GM23338 (cell line): Measurements from ENCODE around the gene TRPM1. TPM values are rescaled to one million over a fixed set of nuclear protein-coding genes. Genes with fewer than 3 reads are reported as not detected.

Source experiments
- ATAC-seq: fragments of 200-7000 bp; cut with Tn5 transposase; 3 replicates; pipeline ENCODE4 v1.9.1; 2020
- DNase-seq: peaks from one replicate; pipeline ENCODE4 v3.0.0-alpha.2; 2015; ENCODE audit warnings: low spot score
- H2AFZ ChIP-seq: fragments of 200-600 bp; sonication (generic); 2 replicates; pipeline ENCODE4 v1.8.0; 2016; ENCODE audit warnings: antibody characterized with exemption, mild to moderate bottlenecking, moderate library complexity
- H3F3A ChIP-seq: fragments of 200-600 bp; sonication (generic); replicated peaks from 2 replicates; pipeline ENCODE4 v1.8.0; 2017; ENCODE audit warnings: antibody characterized with exemption, mixed run types, low read depth
- H3K27ac ChIP-seq: fragments of 200-600 bp; sonication (generic); 2 replicates; pipeline ENCODE4 v1.6.1; 2016; ENCODE audit warnings: low read depth
- H3K27me3 ChIP-seq: fragments of 200-600 bp; sonication (generic); 2 replicates; pipeline ENCODE4 v1.8.0; 2016; ENCODE audit warnings: mild to moderate bottlenecking, mixed run types, moderate library complexity; ENCODE audit not compliant: insufficient read depth
- H3K36me3 ChIP-seq: fragments of 200-600 bp; sonication (generic); 2 replicates; pipeline ENCODE4 v1.8.0; 2016; ENCODE audit warnings: mild to moderate bottlenecking; ENCODE audit not compliant: insufficient read depth
- H3K4me1 ChIP-seq: fragments of 200-600 bp; sonication (generic); 2 replicates; pipeline ENCODE4 v1.8.0; 2016; ENCODE audit warnings: mild to moderate bottlenecking, moderate library complexity; ENCODE audit not compliant: insufficient read depth
- H3K4me2 ChIP-seq: fragments of 200-600 bp; sonication (generic); 2 replicates; pipeline ENCODE4 v1.7.1; 2017; ENCODE audit warnings: mixed run types
- H3K4me3 ChIP-seq: fragments of 200-600 bp; sonication (generic); 2 replicates; pipeline ENCODE4 v1.6.1; 2016; ENCODE audit warnings: mixed run types
- H3K79me2 ChIP-seq: fragments of 200-600 bp; sonication (generic); replicated peaks from 2 replicates; pipeline ENCODE4 v1.8.0; 2017; ENCODE audit warnings: mild to moderate bottlenecking; ENCODE audit not compliant: insufficient read depth
- H3K9me2 ChIP-seq: fragments of 200-600 bp; sonication (generic); 2 replicates; pipeline ENCODE4 v1.8.0; 2017; ENCODE audit not compliant: insufficient read depth
- H4K20me1 ChIP-seq: fragments of 200-600 bp; sonication (generic); replicated peaks from 2 replicates; pipeline ENCODE4 v1.8.0; 2017; ENCODE audit warnings: mild to moderate bottlenecking; ENCODE audit not compliant: insufficient read depth
- H3K27ac Mint-ChIP-seq: 2 replicates; pipeline ENCODE4 v1.8.0; 2020; ENCODE audit warnings: inconsistent platforms, mild to moderate bottlenecking, moderate library complexity, mixed read lengths
- H3K27me3 Mint-ChIP-seq: 3 replicates; pipeline ENCODE4 v1.8.0; 2022; ENCODE audit warnings: low read depth, mild to moderate bottlenecking, moderate library complexity, mixed read lengths, inconsistent platforms; ENCODE audit not compliant: insufficient read depth, poor library complexity
- H3K36me3 Mint-ChIP-seq: 3 replicates; pipeline ENCODE4 v1.8.0; 2021; ENCODE audit warnings: low read depth, mild to moderate bottlenecking, inconsistent platforms, moderate library complexity, mixed read lengths
- H3K4me1 Mint-ChIP-seq: 3 replicates; pipeline ENCODE4 v1.8.0; 2020; ENCODE audit warnings: mild to moderate bottlenecking, inconsistent platforms, mixed read lengths
- H3K4me3 Mint-ChIP-seq: 3 replicates; pipeline ENCODE4 v1.8.0; 2021; ENCODE audit warnings: moderate library complexity, mild to moderate bottlenecking, inconsistent platforms, mixed read lengths
- H3K9me3 Mint-ChIP-seq: 3 replicates; pipeline ENCODE4 v1.8.0; 2020; ENCODE audit warnings: moderate library complexity, mild to moderate bottlenecking, inconsistent platforms, mixed read lengths
- CREB1 ChIP-seq: fragments of 250-450 bp; sonication (Bioruptor Pico); IDR thresholded peaks from 2 replicates; pipeline ENCODE4 v1.5.0; 2020; ENCODE audit warnings: low read depth, mild to moderate bottlenecking, moderate library complexity
- EZH2 ChIP-seq: fragments of 200-600 bp; sonication (generic); IDR thresholded peaks from one replicate; pipeline ENCODE4 v1.8.0; 2017; ENCODE audit warnings: antibody characterized with exemption, mild to moderate bottlenecking, low read depth; ENCODE audit not compliant: unreplicated experiment
- EZH2phosphoT487 ChIP-seq: fragments of 200-600 bp; sonication (generic); IDR thresholded peaks from one replicate; pipeline ENCODE4 v1.8.1; 2018; ENCODE audit warnings: antibody characterized with exemption; ENCODE audit not compliant: unreplicated experiment
- NANOG ChIP-seq: IDR thresholded peaks from 2 replicates; pipeline ENCODE4 v1.6.1; 2016; ENCODE audit warnings: antibody characterized with exemption, borderline replicate concordance
- POLR2AphosphoS5 ChIP-seq: IDR thresholded peaks from 2 replicates; pipeline ENCODE4 v1.6.1; 2016; ENCODE audit warnings: antibody characterized with exemption, low read depth
- STAT1 ChIP-seq: IDR thresholded peaks from one replicate; pipeline ENCODE4 v1.6.1; 2016; ENCODE audit warnings: antibody characterized with exemption; ENCODE audit not compliant: unreplicated experiment
- polyA plus RNA-seq: library from polyadenylated mRNA; unstranded; fragments of >200 nt; fragmentation: Nextera tagmentation; extraction: Ambion mirVana; gene quantifications from 2 replicates; pipeline ENCODE4 v1.2.1, GENCODE V29; 2016
- total RNA-seq: library from RNA; depleted of rRNA; stranded (reverse); fragments of >200 nt; shearing (Covaris generic); gene quantifications from 2 replicates; pipeline ENCODE4 v1.2.3, GENCODE V29; 2014
- TF ChIP-seq, protein P1 (sequence below), 2 experiments: fragments of 200-600 bp in 1 of 2; sonication (generic) in 1 of 2; conservative IDR thresholded peaks; 2 replicates each; pipeline versions ENCODE4 v1.5.1 to v1.6.1; 2016 to 2017; ENCODE audit warnings: antibody characterized with exemption in 2 of 2, low read depth in 2 of 2, mild to moderate bottlenecking in 2 of 2, moderate library complexity in 1 of 2
- TF ChIP-seq, protein P2 (sequence below): IDR thresholded peaks from 2 replicates; pipeline ENCODE4 v1.6.1; 2016; ENCODE audit warnings: antibody characterized with exemption
- TF ChIP-seq, protein P3 (sequence below): IDR thresholded peaks from one replicate; pipeline ENCODE4 v1.6.1; 2018; ENCODE audit warnings: antibody characterized with exemption; ENCODE audit not compliant: unreplicated experiment

The TRPM1 gene
- total and polyA plus RNA-seq, 2 experiments from 2014 or later, result 0.19 TPM; not detected in 1

DNA sequence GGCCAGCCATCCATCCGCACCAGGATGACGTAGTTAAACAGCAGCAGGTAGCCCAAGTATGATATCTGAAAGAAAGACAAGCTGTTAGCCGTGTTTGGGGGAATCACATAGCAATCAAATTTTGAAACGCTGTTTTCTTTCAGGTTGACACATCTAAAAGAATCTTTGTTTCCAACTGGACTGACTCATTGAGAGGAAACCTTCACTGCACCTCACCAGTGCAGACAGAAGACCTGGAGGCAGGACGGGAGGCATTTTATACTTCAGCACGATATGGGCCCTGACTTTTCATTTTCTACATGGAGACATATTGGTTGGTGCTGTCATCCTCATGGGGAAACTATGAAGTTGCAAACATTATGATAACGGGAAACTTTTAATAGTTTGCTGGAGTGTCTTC lies 65.9 kb downstream of the TRPM1 start (continued):
- TF ChIP-seq, protein P1, sequence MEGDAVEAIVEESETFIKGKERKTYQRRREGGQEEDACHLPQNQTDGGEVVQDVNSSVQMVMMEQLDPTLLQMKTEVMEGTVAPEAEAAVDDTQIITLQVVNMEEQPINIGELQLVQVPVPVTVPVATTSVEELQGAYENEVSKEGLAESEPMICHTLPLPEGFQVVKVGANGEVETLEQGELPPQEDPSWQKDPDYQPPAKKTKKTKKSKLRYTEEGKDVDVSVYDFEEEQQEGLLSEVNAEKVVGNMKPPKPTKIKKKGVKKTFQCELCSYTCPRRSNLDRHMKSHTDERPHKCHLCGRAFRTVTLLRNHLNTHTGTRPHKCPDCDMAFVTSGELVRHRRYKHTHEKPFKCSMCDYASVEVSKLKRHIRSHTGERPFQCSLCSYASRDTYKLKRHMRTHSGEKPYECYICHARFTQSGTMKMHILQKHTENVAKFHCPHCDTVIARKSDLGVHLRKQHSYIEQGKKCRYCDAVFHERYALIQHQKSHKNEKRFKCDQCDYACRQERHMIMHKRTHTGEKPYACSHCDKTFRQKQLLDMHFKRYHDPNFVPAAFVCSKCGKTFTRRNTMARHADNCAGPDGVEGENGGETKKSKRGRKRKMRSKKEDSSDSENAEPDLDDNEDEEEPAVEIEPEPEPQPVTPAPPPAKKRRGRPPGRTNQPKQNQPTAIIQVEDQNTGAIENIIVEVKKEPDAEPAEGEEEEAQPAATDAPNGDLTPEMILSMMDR (conservative IDR thresholded peaks at IDR 0.05; ENCODE audit: low read depth in 2 of 2), result no peak
- TF ChIP-seq, protein P2, sequence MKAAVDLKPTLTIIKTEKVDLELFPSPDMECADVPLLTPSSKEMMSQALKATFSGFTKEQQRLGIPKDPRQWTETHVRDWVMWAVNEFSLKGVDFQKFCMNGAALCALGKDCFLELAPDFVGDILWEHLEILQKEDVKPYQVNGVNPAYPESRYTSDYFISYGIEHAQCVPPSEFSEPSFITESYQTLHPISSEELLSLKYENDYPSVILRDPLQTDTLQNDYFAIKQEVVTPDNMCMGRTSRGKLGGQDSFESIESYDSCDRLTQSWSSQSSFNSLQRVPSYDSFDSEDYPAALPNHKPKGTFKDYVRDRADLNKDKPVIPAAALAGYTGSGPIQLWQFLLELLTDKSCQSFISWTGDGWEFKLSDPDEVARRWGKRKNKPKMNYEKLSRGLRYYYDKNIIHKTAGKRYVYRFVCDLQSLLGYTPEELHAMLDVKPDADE, result no peak
- TF ChIP-seq EZH2, result no peak
- no peak for TF ChIP-seq STAT1
- TF ChIP-seq, protein P3, sequence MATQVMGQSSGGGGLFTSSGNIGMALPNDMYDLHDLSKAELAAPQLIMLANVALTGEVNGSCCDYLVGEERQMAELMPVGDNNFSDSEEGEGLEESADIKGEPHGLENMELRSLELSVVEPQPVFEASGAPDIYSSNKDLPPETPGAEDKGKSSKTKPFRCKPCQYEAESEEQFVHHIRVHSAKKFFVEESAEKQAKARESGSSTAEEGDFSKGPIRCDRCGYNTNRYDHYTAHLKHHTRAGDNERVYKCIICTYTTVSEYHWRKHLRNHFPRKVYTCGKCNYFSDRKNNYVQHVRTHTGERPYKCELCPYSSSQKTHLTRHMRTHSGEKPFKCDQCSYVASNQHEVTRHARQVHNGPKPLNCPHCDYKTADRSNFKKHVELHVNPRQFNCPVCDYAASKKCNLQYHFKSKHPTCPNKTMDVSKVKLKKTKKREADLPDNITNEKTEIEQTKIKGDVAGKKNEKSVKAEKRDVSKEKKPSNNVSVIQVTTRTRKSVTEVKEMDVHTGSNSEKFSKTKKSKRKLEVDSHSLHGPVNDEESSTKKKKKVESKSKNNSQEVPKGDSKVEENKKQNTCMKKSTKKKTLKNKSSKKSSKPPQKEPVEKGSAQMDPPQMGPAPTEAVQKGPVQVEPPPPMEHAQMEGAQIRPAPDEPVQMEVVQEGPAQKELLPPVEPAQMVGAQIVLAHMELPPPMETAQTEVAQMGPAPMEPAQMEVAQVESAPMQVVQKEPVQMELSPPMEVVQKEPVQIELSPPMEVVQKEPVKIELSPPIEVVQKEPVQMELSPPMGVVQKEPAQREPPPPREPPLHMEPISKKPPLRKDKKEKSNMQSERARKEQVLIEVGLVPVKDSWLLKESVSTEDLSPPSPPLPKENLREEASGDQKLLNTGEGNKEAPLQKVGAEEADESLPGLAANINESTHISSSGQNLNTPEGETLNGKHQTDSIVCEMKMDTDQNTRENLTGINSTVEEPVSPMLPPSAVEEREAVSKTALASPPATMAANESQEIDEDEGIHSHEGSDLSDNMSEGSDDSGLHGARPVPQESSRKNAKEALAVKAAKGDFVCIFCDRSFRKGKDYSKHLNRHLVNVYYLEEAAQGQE, result no peak
- no peak for TF ChIP-seq NANOG
- no peak for TF ChIP-seq POLR2AphosphoS5
- TF ChIP-seq CREB1 (CRISPR knock-in tag), result no peak

DNA sequence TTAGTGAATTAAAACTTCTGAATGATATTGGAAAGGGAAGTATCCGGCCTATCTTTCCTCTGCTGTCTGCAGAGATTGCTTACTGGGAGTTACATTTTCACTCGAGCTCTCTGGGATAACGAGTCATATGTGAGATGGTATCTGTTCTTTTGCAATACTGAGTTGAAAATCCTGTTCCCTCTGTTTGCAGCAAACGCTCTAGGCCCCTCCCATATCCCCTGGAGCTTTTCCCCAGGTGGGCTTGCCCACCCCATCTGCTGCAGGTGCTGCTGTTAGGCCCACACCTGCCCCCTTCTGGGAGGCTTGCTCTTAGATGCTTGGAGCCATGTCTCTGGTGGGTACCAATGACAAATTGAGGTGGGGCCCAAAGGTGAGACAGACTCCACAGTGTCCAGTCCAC lies 67.4 kb downstream of the TRPM1 start:
- peaks cover 18% of the 10 kb centered on the region for H3K4me1 Mint-ChIP-seq
- no peak overlapping the region for H3K27ac ChIP-seq
- H3K79me2 ChIP-seq, result no peaks in the 10 kb centered on the region
- no peaks in the 10 kb centered on the region for H3K36me3 ChIP-seq
- no peaks in the 10 kb centered on the region for H4K20me1 ChIP-seq
- TF ChIP-seq CREB1 (CRISPR knock-in tag) (no peak), EZH2phosphoT487 (no peak)
- TF ChIP-seq, protein P1 (conservative IDR thresholded peaks at IDR 0.05; ENCODE audit: low read depth in 2 of 2), result peak in 1 of 2 experiments; percentile 60; a peak in 3 of 4 replicates
- H3K4me3 Mint-ChIP-seq, result no peak overlapping the region
- H3K4me2 ChIP-seq, result no peak overlapping the region
- peaks cover 4% of the 10 kb centered on the region for H3K9me2 ChIP-seq
- peaks cover 9% of the 10 kb centered on the region; the same call in 1 of the 2 replicates for H3K4me1 ChIP-seq
- no peak for DNase-seq
- no peak overlapping the region for H3K4me3 ChIP-seq
- no peaks in the 10 kb centered on the region for H3K36me3 Mint-ChIP-seq
- no peaks in the 10 kb centered on the region; the same call in 2 of the 3 replicates for H3K9me3 Mint-ChIP-seq
- peaks cover 6% of the 10 kb centered on the region for H3K27me3 Mint-ChIP-seq
- H3K27me3 ChIP-seq, result no peaks in the 10 kb centered on the region
- ATAC-seq, result peak; percentile 56
- peak overlapping the region; percentile 81 for H2AFZ ChIP-seq
- no peaks in the 10 kb centered on the region for H3F3A ChIP-seq
- no peak overlapping the region for H3K27ac Mint-ChIP-seq
